ENCODE results near the gene SAP30L.

SAP30L gene

GRCh38 chr5:154476354-154477205 is 30.8 kb downstream of the SAP30L start:
- no peak for DNase-seq (ENCODE audit: insufficient read length, low spot score)
- TF ChIP-seq SPI1 (IDR thresholded peaks at IDR 0.05; ENCODE audit: low read depth, low read length) (no peak), POLR2AphosphoS5 (IDR thresholded peaks at IDR 0.05; ENCODE audit: low read depth, low read length) (no peak), POU2F2 (IDR thresholded peaks at IDR 0.05; ENCODE audit: low read depth, low read length) (no peak), POLR2A (IDR thresholded peaks at IDR 0.05; ENCODE audit: low read depth, low read length) (no peak), PAX5 (IDR thresholded peaks at IDR 0.05; ENCODE audit: insufficient read depth, low read length, severe bottlenecking) (no peak)
- no peak for FAIRE-seq

GRCh38 chr5:154477382-154478223 is 31.8 kb downstream of the SAP30L start:
- TF ChIP-seq TAF1 (IDR thresholded peaks at IDR 0.05; ENCODE audit: low read depth, low read length): no peak
- TF ChIP-seq POU2F2 (IDR thresholded peaks at IDR 0.05; ENCODE audit: low read depth, low read length): no peak
- TF ChIP-seq PAX5 (IDR thresholded peaks at IDR 0.05; ENCODE audit: insufficient read depth, low read length, severe bottlenecking): no peak
- no peak for TF ChIP-seq SPI1 (IDR thresholded peaks at IDR 0.05; ENCODE audit: low read depth, low read length)
- no peak for DNase-seq (ENCODE audit: insufficient read length, low spot score)
- FAIRE-seq: no peak

GRCh38 chr5:154478224-154478565 is 32.4 kb downstream of the SAP30L start, which contains the start of gene HAND1:
HAND1 (minus strand) TSS chr5:154478227; CDS start chr5:154478008, 219 bp downstream.
- DNase-seq (ENCODE audit: insufficient read length, low spot score) (no peak), FAIRE-seq (no peak)
- TF ChIP-seq SPI1 (IDR thresholded peaks at IDR 0.05; ENCODE audit: low read depth, low read length) (no peak), PAX5 (IDR thresholded peaks at IDR 0.05; ENCODE audit: insufficient read depth, low read length, severe bottlenecking) (no peak), POLR2A (IDR thresholded peaks at IDR 0.05; ENCODE audit: low read depth, low read length) (no peak), POLR2AphosphoS5 (IDR thresholded peaks at IDR 0.05; ENCODE audit: low read depth, low read length) (no peak), TAF1 (IDR thresholded peaks at IDR 0.05; ENCODE audit: low read depth, low read length) (no peak), POU2F2 (IDR thresholded peaks at IDR 0.05; ENCODE audit: low read depth, low read length) (no peak)

GRCh38 chr5:154478752-154479159 is 33.0 kb downstream of the SAP30L start:
- FAIRE-seq (no peak), DNase-seq (ENCODE audit: insufficient read length, low spot score) (no peak)
- TF ChIP-seq TAF1 (IDR thresholded peaks at IDR 0.05; ENCODE audit: low read depth, low read length): no peak
- no peak for TF ChIP-seq SPI1 (IDR thresholded peaks at IDR 0.05; ENCODE audit: low read depth, low read length)
- TF ChIP-seq POLR2AphosphoS5 (IDR thresholded peaks at IDR 0.05; ENCODE audit: low read depth, low read length): no peak
- no peak for TF ChIP-seq POLR2A (IDR thresholded peaks at IDR 0.05; ENCODE audit: low read depth, low read length)
- TF ChIP-seq POU2F2 (IDR thresholded peaks at IDR 0.05; ENCODE audit: low read depth, low read length): no peak
- TF ChIP-seq PAX5 (IDR thresholded peaks at IDR 0.05; ENCODE audit: insufficient read depth, low read length, severe bottlenecking): no peak

GRCh38 chr5:154479160-154479943 is 33.6 kb downstream of the SAP30L start:
- no peak for DNase-seq (ENCODE audit: insufficient read length, low spot score)
- peak; percentile 38 for FAIRE-seq
- TF ChIP-seq POLR2AphosphoS5 (IDR thresholded peaks at IDR 0.05; ENCODE audit: low read depth, low read length) (no peak), PAX5 (IDR thresholded peaks at IDR 0.05; ENCODE audit: insufficient read depth, low read length, severe bottlenecking) (no peak), POLR2A (IDR thresholded peaks at IDR 0.05; ENCODE audit: low read depth, low read length) (no peak), SPI1 (IDR thresholded peaks at IDR 0.05; ENCODE audit: low read depth, low read length) (no peak), TAF1 (IDR thresholded peaks at IDR 0.05; ENCODE audit: low read depth, low read length) (no peak), POU2F2 (IDR thresholded peaks at IDR 0.05; ENCODE audit: low read depth, low read length) (no peak)

- TF ChIP-seq POU2F2 (IDR thresholded peaks at IDR 0.05; ENCODE audit: low read depth, low read length): no peak
- FAIRE-seq (peak; percentile 43), DNase-seq (ENCODE audit: insufficient read length, low spot score) (no peak)
Measured at GRCh38 chr5:154479944-154480750, 34.4 kb downstream of the SAP30L start.

GRCh38 chr5:154480847-154481246 is 35.0 kb downstream of the SAP30L start:
- TF ChIP-seq TAF1 (IDR thresholded peaks at IDR 0.05; ENCODE audit: low read depth, low read length) (no peak), POLR2AphosphoS5 (IDR thresholded peaks at IDR 0.05; ENCODE audit: low read depth, low read length) (no peak), POU2F2 (IDR thresholded peaks at IDR 0.05; ENCODE audit: low read depth, low read length) (no peak), SPI1 (IDR thresholded peaks at IDR 0.05; ENCODE audit: low read depth, low read length) (no peak), POLR2A (IDR thresholded peaks at IDR 0.05; ENCODE audit: low read depth, low read length) (no peak), PAX5 (IDR thresholded peaks at IDR 0.05; ENCODE audit: insufficient read depth, low read length, severe bottlenecking) (no peak)
- FAIRE-seq: no peak
- no peak for DNase-seq (ENCODE audit: insufficient read length, low spot score)

- no peak for FAIRE-seq
- DNase-seq (ENCODE audit: insufficient read length, low spot score): no peak
- TF ChIP-seq PAX5 (IDR thresholded peaks at IDR 0.05; ENCODE audit: insufficient read depth, low read length, severe bottlenecking): no peak
- TF ChIP-seq POLR2AphosphoS5 (IDR thresholded peaks at IDR 0.05; ENCODE audit: low read depth, low read length): no peak
- no peak for TF ChIP-seq TAF1 (IDR thresholded peaks at IDR 0.05; ENCODE audit: low read depth, low read length)
- no peak for TF ChIP-seq SPI1 (IDR thresholded peaks at IDR 0.05; ENCODE audit: low read depth, low read length)
- no peak for TF ChIP-seq POU2F2 (IDR thresholded peaks at IDR 0.05; ENCODE audit: low read depth, low read length)
- TF ChIP-seq POLR2A (IDR thresholded peaks at IDR 0.05; ENCODE audit: low read depth, low read length): no peak
Measured at GRCh38 chr5:154481584-154482381, 36.0 kb downstream of the SAP30L start.

Data from GM12891 (cell line).